Effector memory CD4-positive, alpha-beta T cell (primary cell): ENCODE data around the gene CALD1.

Experiments
- DNase-seq, 3 donors: peaks; one replicate each; pipeline ENCODE4 v3.0.0-alpha.2; 2020
- H3K27ac ChIP-seq: 2 replicates; pipeline ENCODE4 v1.7.0; 2013; ENCODE audit warnings: mild to moderate bottlenecking, low read length, moderate library complexity; ENCODE audit not compliant: insufficient read depth, poor library complexity, severe bottlenecking
- H3K27me3 ChIP-seq: replicated peaks from 2 replicates; pipeline ENCODE4 v1.7.0; 2013; ENCODE audit warnings: mild to moderate bottlenecking, low read length; ENCODE audit not compliant: insufficient read depth, control insufficient read depth, poor library complexity, severe bottlenecking
- H3K36me3 ChIP-seq: 2 replicates; pipeline ENCODE4 v1.7.0; 2013; ENCODE audit warnings: mild to moderate bottlenecking, low read length, moderate library complexity; ENCODE audit not compliant: control insufficient read depth, insufficient read depth
- H3K4me1 ChIP-seq: 2 replicates; pipeline ENCODE4 v1.7.0; 2013; ENCODE audit warnings: low read length, mild to moderate bottlenecking; ENCODE audit not compliant: control insufficient read depth, insufficient read depth, poor library complexity, severe bottlenecking
- H3K4me3 ChIP-seq: 2 replicates; pipeline ENCODE4 v1.7.0; 2013; ENCODE audit warnings: low read length, low read depth, mild to moderate bottlenecking; ENCODE audit not compliant: insufficient read depth, poor library complexity, severe bottlenecking
- H3K9me3 ChIP-seq: 2 replicates; pipeline ENCODE4 v1.7.0; 2013; ENCODE audit warnings: mild to moderate bottlenecking, low read length, moderate library complexity; ENCODE audit not compliant: control insufficient read depth

The CALD1 gene

GRCh38 chr7:134784251-134785049 is 5.0 kb downstream of the CALD1 start:
- H3K9me3 ChIP-seq: no peaks in the 10 kb centered on the region
- no peaks in the 10 kb centered on the region for H3K27me3 ChIP-seq
- no peaks in the 10 kb centered on the region for H3K4me1 ChIP-seq
- DNase-seq: no peak
- no peak overlapping the region for H3K27ac ChIP-seq
- no peak overlapping the region for H3K4me3 ChIP-seq
- no peaks in the 10 kb centered on the region for H3K36me3 ChIP-seq

GRCh38 chr7:134785842-134786241 is 6.4 kb downstream of the CALD1 start:
- no peaks in the 10 kb centered on the region for H3K36me3 ChIP-seq
- no peak overlapping the region for H3K4me3 ChIP-seq
- no peaks in the 10 kb centered on the region for H3K4me1 ChIP-seq
- H3K27me3 ChIP-seq: no peaks in the 10 kb centered on the region
- no peaks in the 10 kb centered on the region for H3K9me3 ChIP-seq
- no peak overlapping the region for H3K27ac ChIP-seq
- no peak for DNase-seq

GRCh38 chr7:134787064-134787463 is 7.6 kb downstream of the CALD1 start:
- no peaks in the 10 kb centered on the region for H3K9me3 ChIP-seq
- no peak overlapping the region for H3K4me3 ChIP-seq
- no peaks in the 10 kb centered on the region for H3K36me3 ChIP-seq
- no peaks in the 10 kb centered on the region for H3K27me3 ChIP-seq
- H3K4me1 ChIP-seq: no peaks in the 10 kb centered on the region
- H3K27ac ChIP-seq: no peak overlapping the region
- no peak for DNase-seq

GRCh38 chr7:134787720-134788119 is 8.3 kb downstream of the CALD1 start:
- no peak overlapping the region for H3K27ac ChIP-seq
- DNase-seq: no peak
- no peaks in the 10 kb centered on the region for H3K4me1 ChIP-seq
- no peaks in the 10 kb centered on the region for H3K9me3 ChIP-seq
- H3K27me3 ChIP-seq: no peaks in the 10 kb centered on the region
- no peaks in the 10 kb centered on the region for H3K36me3 ChIP-seq
- H3K4me3 ChIP-seq: no peak overlapping the region

- no peak overlapping the region for H3K27ac ChIP-seq
- no peaks in the 10 kb centered on the region for H3K36me3 ChIP-seq
- DNase-seq: no peak
- no peak overlapping the region for H3K4me3 ChIP-seq
- no peaks in the 10 kb centered on the region for H3K4me1 ChIP-seq
- no peaks in the 10 kb centered on the region for H3K27me3 ChIP-seq
- no peaks in the 10 kb centered on the region for H3K9me3 ChIP-seq
Measured at GRCh38 chr7:134788191-134788590, 8.8 kb downstream of the CALD1 start.

- H3K4me3 ChIP-seq: no peak overlapping the region
- no peaks in the 10 kb centered on the region for H3K27me3 ChIP-seq
- H3K4me1 ChIP-seq: no peaks in the 10 kb centered on the region
- no peak overlapping the region for H3K27ac ChIP-seq
- no peak for DNase-seq
- no peaks in the 10 kb centered on the region for H3K36me3 ChIP-seq
- no peaks in the 10 kb centered on the region for H3K9me3 ChIP-seq
Measured at GRCh38 chr7:134789967-134790685, 10.7 kb downstream of the CALD1 start.

- no peaks in the 10 kb centered on the region for H3K4me1 ChIP-seq
- H3K27ac ChIP-seq: no peak overlapping the region
Measured at GRCh38 chr7:134792968-134793367, 13.5 kb downstream of the CALD1 start.

GRCh38 chr7:134795231-134795630 is 15.8 kb downstream of the CALD1 start:
- no peak for DNase-seq
- Histone ChIP-seq H3K27me3 (no peaks in the 10 kb centered on the region), H3K36me3 (no peaks in the 10 kb centered on the region), H3K27ac (no peak overlapping the region), H3K9me3 (no peaks in the 10 kb centered on the region), H3K4me1 (no peaks in the 10 kb centered on the region), H3K4me3 (no peak overlapping the region)

More at GRCh38 chr7:134792968-134793367, 13.5 kb downstream of the CALD1 start:
- Histone ChIP-seq H3K27me3 (no peaks in the 10 kb centered on the region), H3K9me3 (no peaks in the 10 kb centered on the region), H3K4me3 (no peak overlapping the region), H3K36me3 (no peaks in the 10 kb centered on the region)
- DNase-seq: no peak

- Histone ChIP-seq H3K36me3 (no peaks in the 10 kb centered on the region), H3K4me3 (no peak overlapping the region), H3K27me3 (no peaks in the 10 kb centered on the region), H3K27ac (no peak overlapping the region), H3K9me3 (no peaks in the 10 kb centered on the region), H3K4me1 (no peaks in the 10 kb centered on the region)
- no peak for DNase-seq
Measured at GRCh38 chr7:134798155-134798554, 18.7 kb downstream of the CALD1 start.

GRCh38 chr7:134799377-134799776 is 19.9 kb downstream of the CALD1 start:
- H3K27me3 ChIP-seq: no peaks in the 10 kb centered on the region
- H3K4me1 ChIP-seq: no peaks in the 10 kb centered on the region
- no peaks in the 10 kb centered on the region for H3K36me3 ChIP-seq
- H3K27ac ChIP-seq: no peak overlapping the region
- DNase-seq: no peak
- no peaks in the 10 kb centered on the region for H3K9me3 ChIP-seq
- no peak overlapping the region for H3K4me3 ChIP-seq
